A673 (cell line): ENCODE results near the gene CARHSP1. TPM values are rescaled to one million over a fixed set of nuclear protein-coding genes. Genes with fewer than 3 reads are reported as not detected.
A peak's percentile ranks its signal among the peaks of the same experiment; 100 is the strongest.

Experiments
- BruUV-seq: library from RNA; stranded (reverse); fragments of 400-500 nt; replicated peaks from 2 replicates; lab custom pipeline; 2021; lab: Mats Ljungman, UMichigan
- CTCF ChIA-PET: fragments of 300-600 bp; sonication (Branson Sonifier 250); formaldehyde crosslinking; loops from one replicate; lab custom pipeline; 2022; ENCODE audit warnings: antibody characterized with exemption; lab: Charles Lee
- POLR2A ChIA-PET: fragments of 300-600 bp; sonication (Branson Sonifier 250); formaldehyde crosslinking; loops from one replicate; lab custom pipeline; 2022; ENCODE audit warnings: antibody characterized with exemption; ENCODE audit not compliant: low non-redundant PET; lab: Charles Lee
- DNase-seq: peaks from one replicate; pipeline ENCODE4 v3.0.0-alpha.2; 2015; ENCODE audit warnings: low spot score
- H3K27ac ChIP-seq: fragments of 200-600 bp; sonication (generic); 2 replicates; pipeline ENCODE4 v1.5.1; 2016; ENCODE audit warnings: mixed run types, low read depth, mild to moderate bottlenecking, mixed read lengths, antibody characterized with exemption, low read length; ENCODE audit not compliant: poor library complexity, severe bottlenecking
- H3K27me3 ChIP-seq: fragments of 200-600 bp; sonication (generic); replicated peaks from 2 replicates; pipeline ENCODE4 v1.6.1; 2017; ENCODE audit warnings: mixed run types, low read depth, mild to moderate bottlenecking, mixed read lengths, antibody characterized with exemption, low read length; ENCODE audit not compliant: insufficient read depth, poor library complexity
- H3K36me3 ChIP-seq: fragments of 200-600 bp; sonication (generic); 2 replicates; pipeline ENCODE4 v1.6.1; 2016; ENCODE audit warnings: mixed run types, mild to moderate bottlenecking, mixed read lengths, antibody characterized with exemption, low read length; ENCODE audit not compliant: insufficient read depth, poor library complexity, severe bottlenecking
- H3K4me1 ChIP-seq: fragments of 200-600 bp; sonication (generic); 2 replicates; pipeline ENCODE4 v1.6.1; 2017; ENCODE audit warnings: mixed run types, mild to moderate bottlenecking, mixed read lengths, antibody characterized with exemption, low read length; ENCODE audit not compliant: insufficient read depth, poor library complexity, severe bottlenecking
- H3K4me3 ChIP-seq: fragments of 200-600 bp; sonication (generic); 2 replicates; pipeline ENCODE4 v1.5.1; 2016; ENCODE audit warnings: low read depth, mixed run types, mild to moderate bottlenecking, mixed read lengths, low read length; ENCODE audit not compliant: poor library complexity, severe bottlenecking
- H3K9me3 ChIP-seq: fragments of 200-600 bp; sonication (generic); 2 replicates; pipeline ENCODE4 v1.6.1; 2016; ENCODE audit warnings: mixed run types, low read depth, mild to moderate bottlenecking, mixed read lengths, antibody characterized with exemption, low read length; ENCODE audit not compliant: poor library complexity, severe bottlenecking
- EZH2 ChIP-seq: fragments of 200-600 bp; sonication (generic); IDR thresholded peaks from 2 replicates; pipeline ENCODE4 v1.6.1; 2017; ENCODE audit warnings: borderline replicate concordance, low read depth, mild to moderate bottlenecking, mixed read lengths, antibody characterized with exemption, low read length; ENCODE audit not compliant: poor library complexity, severe bottlenecking
- intact Hi-C: fragments of 100-400 bp; cut with micrococcal nuclease; formaldehyde crosslinking; loops from one replicate; pipeline ENCODE4 v1.10.0; 2022; ENCODE audit not compliant: unreplicated experiment
- total RNA-seq: library from RNA; stranded (reverse); gene quantifications from 2 replicates; pipeline ENCODE4 v1.2.3, GENCODE V29; 2021
- TF ChIP-seq, protein P1 (sequence below): fragments of 300-800, 200-600 bp; sonication (generic); conservative IDR thresholded peaks from 2 replicates; pipeline ENCODE4 v1.5.1; 2017; ENCODE audit warnings: low read depth, mild to moderate bottlenecking, antibody characterized with exemption, low read length, moderate library complexity, mixed read lengths

CARHSP1 gene
- total RNA-seq, 1 experiment from 2014 or later = 316 TPM

GRCh38 chr16:8814095-8814806, 54.6 kb downstream of the CARHSP1 start:
- no peaks in the 10 kb centered on the region for H3K9me3 ChIP-seq
- intact Hi-C loops = no loop called here
- no peak overlapping the region for H3K27ac ChIP-seq
- peaks cover 82% of the 10 kb centered on the region for H3K36me3 ChIP-seq
- ChIA-PET CTCF (no interaction called here), POLR2A (no interaction called here)
- peaks cover 7% of the 10 kb centered on the region for H3K4me1 ChIP-seq
- H3K27me3 ChIP-seq = no peaks in the 10 kb centered on the region
- no peak overlapping the region for H3K4me3 ChIP-seq
- BruUV-seq = no TSS peak
- no peak for DNase-seq
- no peak for TF ChIP-seq EZH2
- TF ChIP-seq, protein P1, sequence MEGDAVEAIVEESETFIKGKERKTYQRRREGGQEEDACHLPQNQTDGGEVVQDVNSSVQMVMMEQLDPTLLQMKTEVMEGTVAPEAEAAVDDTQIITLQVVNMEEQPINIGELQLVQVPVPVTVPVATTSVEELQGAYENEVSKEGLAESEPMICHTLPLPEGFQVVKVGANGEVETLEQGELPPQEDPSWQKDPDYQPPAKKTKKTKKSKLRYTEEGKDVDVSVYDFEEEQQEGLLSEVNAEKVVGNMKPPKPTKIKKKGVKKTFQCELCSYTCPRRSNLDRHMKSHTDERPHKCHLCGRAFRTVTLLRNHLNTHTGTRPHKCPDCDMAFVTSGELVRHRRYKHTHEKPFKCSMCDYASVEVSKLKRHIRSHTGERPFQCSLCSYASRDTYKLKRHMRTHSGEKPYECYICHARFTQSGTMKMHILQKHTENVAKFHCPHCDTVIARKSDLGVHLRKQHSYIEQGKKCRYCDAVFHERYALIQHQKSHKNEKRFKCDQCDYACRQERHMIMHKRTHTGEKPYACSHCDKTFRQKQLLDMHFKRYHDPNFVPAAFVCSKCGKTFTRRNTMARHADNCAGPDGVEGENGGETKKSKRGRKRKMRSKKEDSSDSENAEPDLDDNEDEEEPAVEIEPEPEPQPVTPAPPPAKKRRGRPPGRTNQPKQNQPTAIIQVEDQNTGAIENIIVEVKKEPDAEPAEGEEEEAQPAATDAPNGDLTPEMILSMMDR = no peak

DNA sequence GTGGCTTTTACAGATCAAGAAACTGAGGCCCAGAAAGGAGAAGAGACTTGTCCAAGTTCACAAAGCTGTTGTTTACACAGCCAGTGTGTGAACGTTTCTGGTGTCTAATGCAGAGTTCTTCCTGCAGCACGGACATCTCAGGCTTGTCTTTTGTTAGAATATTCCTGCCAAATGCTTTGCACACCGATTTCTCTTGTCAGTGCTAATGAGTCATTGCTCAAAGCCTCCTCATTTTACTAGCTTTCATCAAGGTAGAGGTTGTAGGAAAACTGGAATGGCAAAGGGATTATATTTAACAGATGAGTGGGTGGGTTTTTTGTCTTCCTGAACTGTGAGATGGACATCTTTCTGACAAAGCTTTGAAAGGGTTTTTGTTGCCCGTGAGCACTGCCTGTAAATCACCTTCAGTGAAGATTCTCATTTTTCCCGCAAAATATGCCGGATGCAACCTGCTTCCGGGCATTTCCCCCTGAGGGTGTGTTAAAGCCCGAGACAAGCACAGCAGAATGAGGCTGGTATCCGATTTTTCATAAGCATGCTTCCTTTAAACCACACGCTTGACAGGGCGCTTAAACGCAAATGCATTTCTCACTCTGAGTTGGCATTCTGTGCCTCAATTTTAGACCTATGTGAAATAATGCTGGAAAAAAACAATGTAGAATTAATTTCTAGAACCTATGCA, 56.5 kb downstream of the CARHSP1 start:
- Histone ChIP-seq H3K4me1 (no peaks in the 10 kb centered on the region), H3K27ac (no peak overlapping the region), H3K36me3 (peaks cover 84% of the 10 kb centered on the region), H3K4me3 (no peak overlapping the region), H3K9me3 (no peaks in the 10 kb centered on the region), H3K27me3 (no peaks in the 10 kb centered on the region)
- DNase-seq = no peak
- POLR2A ChIA-PET = interaction anchor here (0.6 kb wide), 1 partner anchor 51 kb away, joined by 6 read pairs; no protein-coding TSS in a partner anchor
- intact Hi-C loops = no loop called here
- no peak for TF ChIP-seq EZH2
- TF ChIP-seq, protein P1 = no peak
- CTCF ChIA-PET = no interaction called here
- BruUV-seq = no TSS peak

DNA sequence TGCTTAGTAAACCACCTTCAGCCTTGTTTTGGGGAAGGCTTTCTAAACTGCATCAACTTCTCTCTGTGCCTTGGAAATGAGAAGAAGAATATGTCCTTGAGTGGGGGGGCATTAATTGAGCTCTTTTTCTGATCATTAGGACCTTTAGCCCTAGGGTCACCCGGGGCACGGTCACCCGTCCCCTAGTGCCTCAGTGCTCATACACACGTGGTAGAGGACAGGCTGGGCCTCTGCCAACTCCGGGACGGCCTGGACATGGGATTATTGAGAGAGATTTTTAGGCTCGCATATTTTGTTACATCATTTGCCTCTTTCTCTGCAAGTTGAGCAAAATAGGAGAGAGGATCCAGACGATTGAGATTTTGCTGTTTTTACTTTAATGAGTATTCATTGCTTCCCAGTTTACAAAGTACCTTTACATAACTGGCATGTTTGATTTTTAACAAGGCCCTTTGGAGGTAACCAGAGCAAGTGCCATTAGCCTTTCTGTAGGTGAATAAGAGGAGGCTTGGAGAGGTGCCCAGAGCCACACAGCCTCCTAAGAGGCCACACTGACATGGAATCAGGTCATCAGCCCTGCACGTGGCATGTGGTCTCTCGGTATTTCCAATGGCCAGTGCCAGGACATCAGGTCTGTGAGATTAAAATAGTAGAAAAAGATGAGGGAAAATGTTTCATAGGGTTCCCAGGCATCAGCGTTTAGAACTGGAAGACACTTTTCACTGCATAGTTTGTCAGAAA, 60.0 kb downstream of the CARHSP1 start:
- Histone ChIP-seq H3K4me3 (no peak overlapping the region), H3K27me3 (no peaks in the 10 kb centered on the region), H3K27ac (peak overlapping the region; percentile 37), H3K4me1 (no peaks in the 10 kb centered on the region), H3K36me3 (peaks cover 92% of the 10 kb centered on the region), H3K9me3 (no peaks in the 10 kb centered on the region)
- no TSS peak for BruUV-seq
- ChIA-PET POLR2A (no interaction called here), CTCF (no interaction called here)
- DNase-seq = no peak
- intact Hi-C loops = no loop called here
- no peak for TF ChIP-seq EZH2
- TF ChIP-seq, protein P1 = no peak
